ENCODE measurements around the gene TTLL6. TPM values are rescaled to one million over a fixed set of nuclear protein-coding genes. Genes with fewer than 3 reads are reported as not detected.

The TTLL6 gene
- total and polyA plus RNA-seq, 2 donors (not counting 3 experiments of a cell fraction or from before 2014, with no cell fraction given) = not detected

DNA sequence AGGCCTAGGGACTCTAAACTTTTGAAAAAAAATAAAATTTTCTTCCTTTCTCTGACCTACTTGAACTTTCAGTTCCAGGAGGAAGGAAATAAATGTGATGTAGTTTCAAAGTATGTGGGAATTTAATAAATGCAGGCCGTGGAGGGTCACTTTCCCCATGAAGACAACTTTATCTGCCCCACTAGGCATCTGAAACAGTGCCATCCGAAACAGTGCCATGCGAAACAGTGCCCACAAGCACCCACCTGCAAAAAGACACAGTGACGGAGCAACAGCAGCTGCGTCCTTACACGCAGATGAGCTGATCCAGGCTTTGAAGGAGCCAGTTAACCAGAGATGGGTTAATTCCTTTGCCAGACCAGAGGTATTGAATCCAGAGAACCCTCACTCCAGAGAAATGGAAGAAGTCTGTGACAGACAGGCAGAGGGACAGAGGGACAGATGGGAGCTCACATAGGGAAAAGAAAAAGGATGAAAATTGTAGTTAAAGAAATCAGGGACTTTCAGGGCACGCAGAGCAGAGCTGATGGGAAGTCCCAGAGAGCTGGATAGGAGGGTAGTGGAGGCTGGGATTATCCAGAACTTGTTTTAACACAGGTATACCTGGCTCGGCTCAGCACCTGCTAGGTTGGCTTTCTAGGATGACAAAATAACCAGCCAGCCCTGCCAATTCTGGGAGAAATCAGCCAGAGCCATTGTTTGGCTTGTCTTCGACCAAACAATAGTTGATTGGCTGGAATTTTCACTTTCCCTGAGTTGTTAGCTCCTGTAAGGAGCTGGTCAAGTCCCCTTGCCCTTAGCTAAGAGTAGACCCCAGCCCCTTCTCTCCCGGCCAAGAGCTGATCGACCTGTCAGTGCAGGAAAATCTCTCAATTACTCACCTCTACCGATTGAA is 71.4 kb downstream of the TTLL6 start:
- ChIA-PET CTCF (interaction anchor here (0.8 to 1.9 kb wide), 5 partner anchors 10 to 109 kb away, joined by 3 to 15 read pairs (median 3); partner anchors contain the start of gene PRAC2), POLR2A (no interaction called here)
- H3K27me3 ChIP-seq (ENCODE audit: control insufficient read depth in 2 of 2, insufficient read depth in 2 of 2, low read length in 2 of 2) = peaks cover 81 to 98% of the 10 kb centered on the region in 2 experiments
- no peaks in the 10 kb centered on the region for H3K79me2 ChIP-seq (ENCODE audit: control insufficient read depth, insufficient read depth, low read length)
- H3K9ac ChIP-seq (replicated peaks; ENCODE audit: extremely low read depth, insufficient read depth, low read length) = no peak overlapping the region
- no peaks in the 10 kb centered on the region for H4K20me1 ChIP-seq (replicated peaks; ENCODE audit: control insufficient read depth, extremely low read depth, insufficient read depth, low read length)
- H2AFZ ChIP-seq (ENCODE audit: low read depth, low read length) = no peak overlapping the region
- H3K9me1 ChIP-seq (replicated peaks; ENCODE audit: control insufficient read depth, extremely low read depth, insufficient read depth, low read length) = no peaks in the 10 kb centered on the region
- no peak for TF ChIP-seq MYC (IDR thresholded peaks at IDR 0.05; ENCODE audit: low read depth, low read length)
- no peak for TF ChIP-seq POLR2AphosphoS5 (IDR thresholded peaks at IDR 0.05; ENCODE audit: insufficient read depth, low read depth, low read length)
- no peak for TF ChIP-seq EZH2 (IDR thresholded peaks at IDR 0.05; ENCODE audit: borderline replicate concordance, low read depth, low read length, severe bottlenecking)
- no peak for TF ChIP-seq FOS (IDR thresholded peaks at IDR 0.05; ENCODE audit: borderline replicate concordance, insufficient read depth, low read length)
- H3K27ac ChIP-seq (ENCODE audit: insufficient read depth, low read depth, low read length) = no peak overlapping the region
- DNase-seq (ENCODE audit: low read depth, low spot score) (no peak), FAIRE-seq (no peak)
- H3K4me1 ChIP-seq (ENCODE audit: control insufficient read depth, extremely low read depth, insufficient read depth, low read length) = peaks cover 3% of the 10 kb centered on the region
- no peak overlapping the region for H3K4me2 ChIP-seq (ENCODE audit: insufficient read depth, low read length)
- no peaks in the 10 kb centered on the region for H3K36me3 ChIP-seq (ENCODE audit: control insufficient read depth in 2 of 2, extremely low read depth in 1 of 2, insufficient read depth in 2 of 2, low read length in 2 of 2)
- intact Hi-C loops (cut with micrococcal nuclease) (no loop called here), dilution Hi-C loops (cut with MboI; ENCODE audit: extremely low pct_ligation_motif_present, low sequenced_read_pairs) (no loop called here)
- BruUV-seq (replicated peaks) = no TSS peak
- no peak overlapping the region for H3K4me3 ChIP-seq (replicated peaks in 1 of 3; ENCODE audit: insufficient read depth in 1 of 3, low read depth in 1 of 3, low read length in 3 of 3)
- H3K9me3 ChIP-seq (replicated peaks; ENCODE audit: control insufficient read depth, insufficient read depth, low read length) = no peaks in the 10 kb centered on the region

DNA sequence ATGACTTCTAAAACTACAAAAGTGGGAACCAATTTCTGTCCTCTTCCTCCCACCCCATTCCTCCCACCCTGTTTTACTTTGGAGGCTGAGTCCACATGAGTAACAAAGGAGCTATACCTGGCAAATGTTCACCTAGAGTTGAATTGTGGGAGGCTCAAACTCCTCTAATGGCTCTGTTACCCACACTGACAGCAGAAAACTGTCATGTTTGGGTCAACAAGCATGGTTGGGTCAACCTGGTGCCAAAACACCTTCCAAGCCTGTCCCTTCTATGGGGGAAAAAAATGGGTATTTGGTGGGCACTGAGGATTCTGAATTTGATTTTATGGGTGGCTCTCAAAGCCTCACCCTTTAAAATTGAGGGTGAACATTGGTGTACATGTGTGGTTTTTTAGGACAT is 76.5 kb downstream of the TTLL6 start:
- Histone ChIP-seq H3K27ac (ENCODE audit: insufficient read depth, low read depth, low read length) (no peak overlapping the region), H4K20me1 (replicated peaks; ENCODE audit: control insufficient read depth, extremely low read depth, insufficient read depth, low read length) (no peaks in the 10 kb centered on the region), H3K9me3 (replicated peaks; ENCODE audit: control insufficient read depth, insufficient read depth, low read length) (no peaks in the 10 kb centered on the region), H3K4me3 (replicated peaks in 1 of 3; ENCODE audit: insufficient read depth in 1 of 3, low read depth in 1 of 3, low read length in 3 of 3) (no peak overlapping the region), H3K9ac (replicated peaks; ENCODE audit: extremely low read depth, insufficient read depth, low read length) (no peak overlapping the region), H3K27me3 (ENCODE audit: control insufficient read depth in 2 of 2, insufficient read depth in 2 of 2, low read length in 2 of 2) (peaks cover 79 to 95% of the 10 kb centered on the region in 2 experiments), H3K79me2 (ENCODE audit: control insufficient read depth, insufficient read depth, low read length) (no peaks in the 10 kb centered on the region), H3K4me2 (ENCODE audit: insufficient read depth, low read length) (no peak overlapping the region), H3K9me1 (replicated peaks; ENCODE audit: control insufficient read depth, extremely low read depth, insufficient read depth, low read length) (no peaks in the 10 kb centered on the region), H3K36me3 (ENCODE audit: control insufficient read depth in 2 of 2, extremely low read depth in 1 of 2, insufficient read depth in 2 of 2, low read length in 2 of 2) (no peaks in the 10 kb centered on the region), H2AFZ (ENCODE audit: low read depth, low read length) (no peak overlapping the region), H3K4me1 (ENCODE audit: control insufficient read depth, extremely low read depth, insufficient read depth, low read length) (no peaks in the 10 kb centered on the region)
- CTCF ChIA-PET = interaction anchor here (5.4 kb wide), 1 partner anchor 15 kb away, joined by 35 read pairs; no protein-coding TSS in a partner anchor
- BruUV-seq (replicated peaks) = no TSS peak
- no peak for FAIRE-seq
- dilution Hi-C loops (cut with MboI; ENCODE audit: extremely low pct_ligation_motif_present, low sequenced_read_pairs) = no loop called here
- POLR2A ChIA-PET = no interaction called here
- intact Hi-C loops (cut with micrococcal nuclease) = no loop called here
- TF ChIP-seq FOS (IDR thresholded peaks at IDR 0.05; ENCODE audit: borderline replicate concordance, insufficient read depth, low read length) = no peak
- TF ChIP-seq, protein P1, sequence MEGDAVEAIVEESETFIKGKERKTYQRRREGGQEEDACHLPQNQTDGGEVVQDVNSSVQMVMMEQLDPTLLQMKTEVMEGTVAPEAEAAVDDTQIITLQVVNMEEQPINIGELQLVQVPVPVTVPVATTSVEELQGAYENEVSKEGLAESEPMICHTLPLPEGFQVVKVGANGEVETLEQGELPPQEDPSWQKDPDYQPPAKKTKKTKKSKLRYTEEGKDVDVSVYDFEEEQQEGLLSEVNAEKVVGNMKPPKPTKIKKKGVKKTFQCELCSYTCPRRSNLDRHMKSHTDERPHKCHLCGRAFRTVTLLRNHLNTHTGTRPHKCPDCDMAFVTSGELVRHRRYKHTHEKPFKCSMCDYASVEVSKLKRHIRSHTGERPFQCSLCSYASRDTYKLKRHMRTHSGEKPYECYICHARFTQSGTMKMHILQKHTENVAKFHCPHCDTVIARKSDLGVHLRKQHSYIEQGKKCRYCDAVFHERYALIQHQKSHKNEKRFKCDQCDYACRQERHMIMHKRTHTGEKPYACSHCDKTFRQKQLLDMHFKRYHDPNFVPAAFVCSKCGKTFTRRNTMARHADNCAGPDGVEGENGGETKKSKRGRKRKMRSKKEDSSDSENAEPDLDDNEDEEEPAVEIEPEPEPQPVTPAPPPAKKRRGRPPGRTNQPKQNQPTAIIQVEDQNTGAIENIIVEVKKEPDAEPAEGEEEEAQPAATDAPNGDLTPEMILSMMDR (IDR thresholded peaks at IDR 0.05; ENCODE audit: extremely low read depth in 1 of 2, insufficient read depth in 1 of 2, low read depth in 1 of 2, low read length in 2 of 2) = no peak
- TF ChIP-seq JUN (IDR thresholded peaks at IDR 0.05; ENCODE audit: borderline replicate concordance, insufficient read depth, insufficient read length, low read depth) = no peak
- no peak for TF ChIP-seq MYC (IDR thresholded peaks at IDR 0.05; ENCODE audit: low read depth, low read length)
- no peak for DNase-seq (ENCODE audit: low read depth, low spot score)
